ENCODE data around the gene URB1.
"Not testable (repeated sequence)": the region's sequence is repeated elsewhere in the genome, so short reads cannot be mapped to it uniquely, and the experiment has no call there.

URB1 gene

GRCh38 chr21:32278103-32278502 lies 114.7 kb downstream of the URB1 start:
- no peak for DNase-seq

GRCh38 chr21:32276671-32277070 lies 116.1 kb downstream of the URB1 start:
- no peak for DNase-seq

DNA sequence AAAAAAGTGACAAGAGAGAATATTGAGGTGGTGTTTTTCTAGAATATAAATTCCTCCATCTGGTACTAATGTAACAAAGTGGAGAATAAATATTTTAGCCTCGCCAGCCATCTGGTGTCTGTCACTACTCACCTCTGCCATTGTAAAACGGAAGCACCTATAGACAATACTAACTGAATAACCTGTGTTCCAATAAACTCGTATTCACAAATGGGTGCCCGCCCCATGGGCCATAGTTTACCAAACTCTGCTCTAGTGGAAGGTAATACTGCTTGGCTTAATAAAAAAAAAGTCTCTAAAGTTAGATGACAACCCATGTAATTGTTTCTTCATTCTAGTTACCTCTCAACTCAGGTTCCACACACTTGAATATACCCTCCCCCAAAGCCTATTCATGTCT lies 122.1 kb downstream of the URB1 start:
- DNase-seq: no peak

DNA sequence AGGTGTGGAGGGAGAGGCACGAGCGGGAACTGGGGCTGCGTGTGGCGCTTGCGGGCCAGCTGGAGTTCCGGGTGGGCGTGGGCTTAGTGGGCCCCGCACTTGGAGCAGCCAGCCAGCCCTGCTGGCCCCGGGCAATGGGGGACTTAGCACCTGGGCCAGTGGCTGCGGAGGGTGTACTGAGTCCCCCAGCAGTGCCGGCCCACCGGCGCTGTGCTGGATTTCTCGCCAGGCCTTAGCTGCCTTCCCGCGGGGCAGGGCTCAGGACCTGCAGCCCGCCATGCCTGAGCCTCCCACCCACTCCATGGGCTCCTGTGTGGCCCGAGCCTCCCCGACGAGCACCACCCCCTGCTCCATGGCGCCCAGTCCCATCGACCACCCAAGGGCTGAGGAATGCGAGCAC lies 127.5 kb downstream of the URB1 start:
- not testable (repeated sequence) for DNase-seq

- DNase-seq: no peak
Measured at GRCh38 chr21:32261929-32262328, 130.9 kb downstream of the URB1 start.

All from stimulated activated CD4-positive, alpha-beta T cell treated with anti-CD3 and anti-CD28 coated beads, Interleukin-1b, Interleukin-23, amount 100 ng/mL, for 48 hours (primary cell).